Measurements from ENCODE around the gene TARBP2.

DNA sequence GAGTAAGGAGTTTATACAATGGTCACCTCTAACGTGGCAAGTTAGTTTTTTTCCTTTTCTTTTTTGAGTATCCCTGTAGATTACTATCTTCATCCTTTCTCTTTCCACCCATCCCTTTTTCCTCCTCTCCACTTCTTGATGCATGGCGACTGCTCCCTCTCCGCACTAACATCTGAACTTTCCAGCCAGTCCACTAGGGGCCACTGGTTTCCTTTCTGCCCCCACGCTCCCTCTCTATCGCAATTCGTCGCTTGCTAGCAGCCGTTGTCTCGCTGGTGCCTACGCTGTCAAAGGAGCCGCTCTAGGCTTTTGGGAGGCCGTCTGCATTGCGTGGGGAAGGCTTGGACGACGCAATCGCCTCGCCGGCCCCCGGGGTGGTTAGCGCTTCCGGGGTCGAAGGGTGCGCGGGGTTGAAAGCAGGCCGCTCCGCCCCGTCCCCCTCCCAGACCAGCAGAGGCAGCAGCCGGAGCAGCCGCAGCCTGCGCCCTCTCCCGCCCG lies 49.4 kb upstream of the TARBP2 start, which contains the start of gene PCBP2:
- no peak for TF ChIP-seq EZH2 (IDR thresholded peaks at IDR 0.05)
- TF ChIP-seq, protein P1, sequence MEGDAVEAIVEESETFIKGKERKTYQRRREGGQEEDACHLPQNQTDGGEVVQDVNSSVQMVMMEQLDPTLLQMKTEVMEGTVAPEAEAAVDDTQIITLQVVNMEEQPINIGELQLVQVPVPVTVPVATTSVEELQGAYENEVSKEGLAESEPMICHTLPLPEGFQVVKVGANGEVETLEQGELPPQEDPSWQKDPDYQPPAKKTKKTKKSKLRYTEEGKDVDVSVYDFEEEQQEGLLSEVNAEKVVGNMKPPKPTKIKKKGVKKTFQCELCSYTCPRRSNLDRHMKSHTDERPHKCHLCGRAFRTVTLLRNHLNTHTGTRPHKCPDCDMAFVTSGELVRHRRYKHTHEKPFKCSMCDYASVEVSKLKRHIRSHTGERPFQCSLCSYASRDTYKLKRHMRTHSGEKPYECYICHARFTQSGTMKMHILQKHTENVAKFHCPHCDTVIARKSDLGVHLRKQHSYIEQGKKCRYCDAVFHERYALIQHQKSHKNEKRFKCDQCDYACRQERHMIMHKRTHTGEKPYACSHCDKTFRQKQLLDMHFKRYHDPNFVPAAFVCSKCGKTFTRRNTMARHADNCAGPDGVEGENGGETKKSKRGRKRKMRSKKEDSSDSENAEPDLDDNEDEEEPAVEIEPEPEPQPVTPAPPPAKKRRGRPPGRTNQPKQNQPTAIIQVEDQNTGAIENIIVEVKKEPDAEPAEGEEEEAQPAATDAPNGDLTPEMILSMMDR (IDR thresholded peaks at IDR 0.05): peak; percentile 91
- no peak for TF ChIP-seq EZH2phosphoT487 (IDR thresholded peaks at IDR 0.05)
